ENCODE measurements around the gene NEO1. TPM values are rescaled to one million over a fixed set of nuclear protein-coding genes. Genes with fewer than 3 reads are reported as not detected.

Gene NEO1
- total RNA-seq, 4 donors from 2014 or later = 11.5 to 80.3 (median 36.1) TPM

DNA sequence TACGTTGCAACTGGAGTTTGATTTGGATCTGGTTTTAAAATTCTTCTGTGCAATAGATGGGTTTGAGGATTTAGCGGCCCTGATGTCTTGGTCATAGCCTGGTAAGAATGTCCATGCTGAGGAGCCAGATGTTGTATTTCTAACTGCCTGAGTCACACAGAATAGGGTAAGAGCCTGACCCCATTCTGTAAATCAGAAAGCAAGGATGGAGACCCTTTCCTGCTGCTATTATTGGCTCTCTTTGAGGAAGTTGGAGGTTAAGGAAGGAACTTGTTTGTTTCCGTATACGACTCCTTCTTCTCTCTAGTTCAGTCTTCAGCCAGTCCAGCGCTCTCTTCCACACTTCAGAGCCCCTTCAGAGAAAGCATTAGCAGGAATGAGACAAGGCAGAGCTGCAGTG is 251.4 kb downstream of the NEO1 start:
- intact Hi-C loops (cut with DNase I; ENCODE audit: low total_unique reads) = no loop called here
- Histone ChIP-seq H3K4me3 (no peak overlapping the region), H3K9me3 (no peaks in the 10 kb centered on the region), H3K27me3 (no peaks in the 10 kb centered on the region), H3K36me3 (no peaks in the 10 kb centered on the region), H3K27ac (no peak overlapping the region), H3K4me1 (no peaks in the 10 kb centered on the region)
- no peak for TF ChIP-seq POLR2A (IDR thresholded peaks at IDR 0.05)
- no peak for TF ChIP-seq CTCF (IDR thresholded peaks at IDR 0.05)
- DNase-seq = no peak

DNA sequence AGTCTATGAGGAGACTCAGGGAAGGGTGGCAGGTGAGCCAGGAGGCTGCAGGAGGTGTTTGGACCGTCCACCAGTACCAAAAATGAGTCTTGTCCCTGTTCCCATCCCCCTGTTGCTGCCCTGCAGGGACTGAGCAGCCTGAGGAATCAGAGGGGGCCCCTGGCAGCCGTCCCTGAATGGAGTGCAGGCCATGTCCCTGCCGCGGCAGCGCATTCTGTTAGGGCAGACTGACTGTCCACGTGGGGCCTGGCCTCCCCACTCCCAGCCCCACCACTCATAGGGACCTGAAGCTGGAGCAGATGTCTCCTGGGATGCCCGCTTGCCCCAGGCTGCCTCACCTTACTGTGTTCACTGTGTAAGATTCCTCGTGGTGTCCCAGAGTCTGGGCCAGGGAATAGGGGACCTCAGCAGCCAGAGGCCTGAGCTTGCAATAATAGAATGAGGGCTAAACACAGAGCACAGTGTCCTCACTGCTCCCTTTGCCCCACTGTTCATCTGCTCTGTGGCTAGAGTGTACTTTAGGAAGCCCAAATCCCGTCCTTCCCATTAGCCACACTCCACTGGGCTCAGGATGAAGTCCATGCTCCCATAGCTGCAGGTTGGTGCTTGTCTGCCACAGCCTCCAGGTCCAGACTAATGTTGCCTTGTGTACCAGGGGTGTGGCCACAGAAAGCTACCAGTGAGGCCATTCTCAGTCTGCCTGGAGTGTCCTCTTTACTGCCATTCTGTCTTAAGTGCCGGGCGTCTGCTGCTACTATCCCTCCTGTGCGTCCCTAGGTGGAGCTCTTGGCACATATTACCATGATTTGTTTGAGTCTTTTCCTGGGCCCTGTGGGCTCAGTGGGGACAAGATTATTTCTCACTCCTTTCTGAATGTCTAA is 253.3 kb downstream of the NEO1 start:
- intact Hi-C loops (cut with DNase I; ENCODE audit: low total_unique reads) = no loop called here
- no peak overlapping the region for H3K27ac ChIP-seq

DNA sequence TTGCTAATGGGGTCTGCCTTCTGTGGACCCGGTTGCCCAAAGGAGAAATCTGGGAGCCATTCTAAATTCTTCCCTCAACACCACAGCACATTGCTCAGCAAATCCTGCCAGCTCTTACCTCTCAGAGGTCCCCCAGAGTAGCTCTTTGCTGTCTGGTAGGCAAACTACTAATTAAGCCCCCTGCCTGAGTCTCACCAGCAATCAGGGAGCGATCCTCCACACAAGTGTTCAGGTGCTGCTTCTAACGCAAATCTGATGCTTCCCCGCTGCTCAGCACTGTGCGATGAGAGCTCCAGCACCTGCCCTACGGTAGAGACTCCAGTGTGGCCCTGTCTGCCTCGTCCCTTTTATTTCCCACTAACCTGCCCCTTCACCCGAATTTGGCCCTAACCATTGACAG is 256.0 kb downstream of the NEO1 start:
- no peak overlapping the region for H3K4me3 ChIP-seq
- no peak overlapping the region for H3K27ac ChIP-seq
- no peaks in the 10 kb centered on the region for H3K4me1 ChIP-seq
- no peak for DNase-seq
- H3K36me3 ChIP-seq = no peaks in the 10 kb centered on the region
- H3K27me3 ChIP-seq = no peaks in the 10 kb centered on the region
- TF ChIP-seq POLR2A (IDR thresholded peaks at IDR 0.05) (no peak), CTCF (IDR thresholded peaks at IDR 0.05) (no peak)
- intact Hi-C loops (cut with DNase I; ENCODE audit: low total_unique reads) = no loop called here
- no peaks in the 10 kb centered on the region for H3K9me3 ChIP-seq

More for the DNA sequence above, 253.3 kb downstream of the NEO1 start:
- H3K4me3 ChIP-seq = no peak overlapping the region
- H3K4me1 ChIP-seq = no peaks in the 10 kb centered on the region
- DNase-seq = no peak
- peak in 2 of 4 experiments; percentile 8 to 18 for TF ChIP-seq CTCF (IDR thresholded peaks at IDR 0.05)
- no peak for TF ChIP-seq POLR2A (IDR thresholded peaks at IDR 0.05)
- H3K36me3 ChIP-seq = no peaks in the 10 kb centered on the region
- no peaks in the 10 kb centered on the region for H3K27me3 ChIP-seq
- H3K9me3 ChIP-seq = no peaks in the 10 kb centered on the region

GRCh38 chr15:73313861-73314260 is 261.6 kb downstream of the NEO1 start:
- no peak for DNase-seq
- Histone ChIP-seq H3K36me3 (no peaks in the 10 kb centered on the region), H3K9me3 (no peaks in the 10 kb centered on the region), H3K4me3 (no peak overlapping the region), H3K4me1 (no peaks in the 10 kb centered on the region), H3K27ac (no peak overlapping the region), H3K27me3 (no peaks in the 10 kb centered on the region)
- intact Hi-C loops (cut with DNase I; ENCODE audit: low total_unique reads) = no loop called here
- TF ChIP-seq CTCF (IDR thresholded peaks at IDR 0.05) = no peak
- no peak for TF ChIP-seq POLR2A (IDR thresholded peaks at IDR 0.05)

DNA sequence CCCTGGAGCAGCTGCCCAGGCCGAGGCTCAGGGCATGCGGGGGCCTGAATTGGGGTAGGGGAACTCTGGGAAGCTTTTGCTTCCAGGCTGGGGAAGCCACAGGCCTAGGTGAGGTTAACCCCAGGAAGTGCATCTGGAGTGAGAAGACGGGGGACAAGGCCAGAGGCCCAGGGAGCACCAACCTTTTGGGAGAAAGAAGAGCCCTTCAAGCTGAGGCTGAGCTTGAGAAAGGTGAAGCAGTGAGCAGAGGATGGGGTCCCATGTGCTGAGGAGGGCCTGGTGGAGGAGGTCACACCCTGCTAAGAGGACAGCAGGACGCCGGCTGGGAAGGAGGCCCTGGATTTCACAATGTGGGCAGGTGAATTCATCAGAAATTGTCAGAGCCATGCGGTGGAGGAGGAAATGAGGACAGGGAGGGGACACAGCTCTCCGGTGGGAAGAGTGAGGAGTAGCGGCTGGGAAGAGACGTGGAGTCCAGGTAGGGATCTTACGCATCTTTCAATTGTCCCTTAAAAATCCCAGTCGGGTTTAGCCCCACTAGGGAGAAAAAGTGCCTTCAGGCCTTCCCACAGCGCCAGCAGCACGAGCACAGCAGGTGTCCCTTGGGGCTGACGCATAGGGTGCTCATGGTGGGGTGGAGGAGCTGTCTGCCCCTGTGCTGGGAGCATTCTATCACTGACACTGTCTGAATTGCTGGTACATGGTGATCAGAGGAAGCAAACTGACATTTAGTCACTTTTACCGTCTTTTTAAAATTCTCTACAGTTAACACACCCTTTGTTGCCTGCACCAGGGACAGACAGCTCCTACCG is 265.6 kb downstream of the NEO1 start:
- H3K4me3 ChIP-seq = no peak overlapping the region
- TF ChIP-seq POLR2A (IDR thresholded peaks at IDR 0.05) = no peak
- TF ChIP-seq CTCF (IDR thresholded peaks at IDR 0.05) = no peak
- no peaks in the 10 kb centered on the region for H3K9me3 ChIP-seq
- no peaks in the 10 kb centered on the region for H3K27me3 ChIP-seq
- H3K27ac ChIP-seq = no peak overlapping the region
- DNase-seq = no peak
- H3K36me3 ChIP-seq = no peaks in the 10 kb centered on the region
- H3K4me1 ChIP-seq = no peaks in the 10 kb centered on the region
- intact Hi-C loops (cut with DNase I; ENCODE audit: low total_unique reads) = no loop called here

All from uterus (tissue), 4 donors.